GM19452 (cell line): ENCODE measurements around the gene TULP4.

Experiments
- ATAC-seq: cut with Tn5 transposase; IDR thresholded peaks from one replicate; pipeline ENCODE4 v1.9.1; 2021; ENCODE audit not compliant: unreplicated experiment

Gene TULP4

GRCh38 chr6:158356586-158357546, 44.6 kb downstream of the TULP4 start:
- ATAC-seq, result peak; percentile 5

DNA sequence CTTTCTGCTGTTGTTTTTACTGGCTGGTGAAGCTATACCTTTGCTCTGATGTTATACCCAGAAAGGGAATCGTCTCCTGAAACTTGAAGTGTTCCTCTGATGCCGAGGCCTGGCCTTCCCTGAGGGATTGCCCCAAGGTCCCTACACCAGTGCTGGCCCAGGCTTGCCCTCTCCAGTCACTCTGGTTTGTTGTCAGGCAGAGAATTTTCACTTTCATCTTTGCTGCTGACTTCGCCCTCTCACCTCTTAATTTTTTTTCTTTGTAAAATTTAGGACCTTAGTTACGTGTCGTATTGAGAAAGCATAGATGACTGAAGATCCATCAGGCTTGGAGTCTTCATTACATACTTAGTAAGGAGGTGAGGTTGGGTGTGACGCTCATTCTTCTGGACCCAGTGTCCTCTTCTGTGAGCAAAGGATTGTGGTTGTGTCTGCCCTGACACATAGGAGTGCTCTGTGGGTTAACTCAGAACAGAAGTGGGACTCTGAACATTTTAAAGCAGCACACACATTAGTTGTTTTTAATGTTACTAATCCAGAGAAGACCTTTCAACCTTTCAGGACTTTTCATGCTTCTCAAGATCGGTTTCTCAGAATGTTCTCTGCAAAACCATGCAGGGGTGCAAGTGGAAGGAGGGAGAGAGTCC, 45.4 kb downstream of the TULP4 start:
- peak; percentile 67 for ATAC-seq

- no peak for ATAC-seq
Observed at GRCh38 chr6:158358450-158359077, 46.3 kb downstream of the TULP4 start.

GRCh38 chr6:158361068-158361467, 48.8 kb downstream of the TULP4 start:
- no peak for ATAC-seq

DNA sequence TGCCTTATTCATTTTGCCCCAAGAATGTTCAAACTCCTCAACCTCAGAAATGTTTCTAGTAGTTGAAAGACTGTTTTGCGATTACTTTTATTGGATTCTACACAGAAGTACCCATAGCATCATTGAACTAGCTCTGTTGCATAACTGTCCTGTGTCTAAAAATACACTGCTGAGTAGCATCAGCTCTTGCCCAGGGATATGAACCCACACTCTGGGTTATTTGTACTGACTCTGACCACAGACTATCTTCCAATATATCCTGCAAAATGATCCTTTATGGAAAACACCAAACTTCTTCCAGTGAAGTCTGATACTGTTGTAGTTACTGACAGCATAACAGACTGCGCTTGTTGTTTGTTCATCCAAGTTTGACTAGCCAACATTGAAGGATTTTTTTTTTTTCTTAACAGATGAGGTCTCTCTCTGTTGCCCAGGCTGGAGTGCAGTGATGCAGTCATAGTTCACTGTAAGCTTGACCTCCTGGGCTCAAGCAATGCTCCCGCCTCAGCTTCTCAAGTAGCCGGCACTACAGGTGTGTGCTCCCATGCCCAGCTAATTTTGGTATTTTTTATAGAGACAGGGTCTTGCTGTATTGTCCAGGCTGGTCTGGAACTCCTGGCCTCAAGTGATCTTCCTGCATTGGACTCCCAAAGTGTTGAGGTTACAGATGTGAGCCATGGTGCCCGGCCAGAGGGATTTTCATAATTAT, 49.9 kb downstream of the TULP4 start:
- ATAC-seq, result no peak

DNA sequence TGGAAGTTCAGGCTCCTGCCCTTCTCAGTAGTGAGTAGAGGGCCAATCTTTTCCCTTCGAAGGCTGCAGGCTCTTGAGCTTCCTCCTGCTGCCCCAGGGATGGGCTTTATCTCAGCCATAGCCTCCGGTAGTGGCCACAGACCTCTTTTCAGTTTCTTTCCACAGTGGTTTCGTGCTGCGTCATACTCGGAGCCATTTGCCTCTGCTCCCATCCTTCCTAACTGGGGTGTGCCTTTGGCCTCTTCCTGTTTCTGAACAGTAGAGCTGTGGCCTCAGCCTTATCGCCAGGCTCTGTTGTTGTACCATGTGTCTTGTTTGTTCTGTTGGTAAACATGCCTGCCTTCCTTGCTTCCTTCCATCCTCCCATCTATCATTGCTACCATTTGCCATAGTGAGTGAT, 54.1 kb downstream of the TULP4 start:
- ATAC-seq, result no peak

- ATAC-seq, result no peak
Observed at GRCh38 chr6:158367816-158368215, 55.6 kb downstream of the TULP4 start.

GRCh38 chr6:158369241-158369640, 57.0 kb downstream of the TULP4 start:
- ATAC-seq, result no peak

DNA sequence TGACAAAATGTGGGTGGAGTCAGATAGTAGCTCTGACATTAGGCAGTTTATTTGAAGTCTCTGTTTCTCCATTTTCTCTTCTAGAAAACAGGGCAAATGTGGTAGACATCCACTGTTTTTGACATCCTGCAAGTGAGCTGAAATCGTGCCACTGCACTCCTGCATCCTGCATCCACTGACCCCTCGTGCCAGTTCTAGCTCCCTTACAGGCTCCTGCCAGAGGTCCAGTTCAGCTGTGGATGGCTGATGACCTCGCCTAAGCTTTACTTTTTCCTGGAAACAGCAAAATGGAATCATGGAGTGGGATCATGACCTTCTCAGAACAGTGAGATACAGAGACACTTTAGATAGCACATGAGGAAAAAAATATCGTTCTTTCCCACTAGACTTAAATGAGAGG, 58.5 kb downstream of the TULP4 start:
- ATAC-seq, result no peak

DNA sequence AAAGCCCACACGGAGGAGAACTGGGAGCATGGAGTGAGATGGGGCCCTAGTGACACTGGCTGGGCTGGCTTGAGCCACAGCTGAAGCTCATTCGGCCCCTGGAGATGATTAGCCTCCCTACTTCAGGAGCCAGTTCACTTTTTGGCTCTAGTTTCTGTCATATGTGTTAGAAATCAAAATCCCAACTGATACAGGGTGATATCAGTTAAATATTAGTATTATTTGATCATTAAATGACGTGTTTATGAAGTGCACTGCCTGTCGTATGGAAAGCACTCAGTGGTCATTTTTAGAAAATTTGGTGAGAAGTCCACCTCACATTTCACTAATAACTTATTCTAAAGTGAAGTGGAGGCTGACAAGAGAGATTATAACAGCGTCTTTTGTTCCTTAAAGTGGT, 59.0 kb downstream of the TULP4 start:
- no peak for ATAC-seq

DNA sequence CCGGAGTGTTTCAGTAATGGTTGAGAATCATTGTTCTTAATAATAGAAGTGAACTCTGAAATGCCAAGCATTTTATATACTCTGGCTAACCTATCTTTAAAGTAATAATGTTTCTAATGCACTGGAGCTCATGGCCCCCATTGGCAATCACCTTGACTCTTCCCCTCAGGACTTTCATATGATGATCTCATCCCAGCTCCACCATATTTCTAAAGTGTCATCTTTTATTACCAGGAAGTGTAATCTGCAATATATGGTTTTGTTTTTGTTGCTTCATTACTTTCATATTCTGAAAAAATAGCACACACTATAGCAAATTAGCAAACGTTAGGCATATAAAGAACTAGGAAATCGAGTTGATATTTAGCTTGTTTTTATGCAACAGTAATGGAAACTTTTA, 60.3 kb downstream of the TULP4 start:
- ATAC-seq, result no peak

DNA sequence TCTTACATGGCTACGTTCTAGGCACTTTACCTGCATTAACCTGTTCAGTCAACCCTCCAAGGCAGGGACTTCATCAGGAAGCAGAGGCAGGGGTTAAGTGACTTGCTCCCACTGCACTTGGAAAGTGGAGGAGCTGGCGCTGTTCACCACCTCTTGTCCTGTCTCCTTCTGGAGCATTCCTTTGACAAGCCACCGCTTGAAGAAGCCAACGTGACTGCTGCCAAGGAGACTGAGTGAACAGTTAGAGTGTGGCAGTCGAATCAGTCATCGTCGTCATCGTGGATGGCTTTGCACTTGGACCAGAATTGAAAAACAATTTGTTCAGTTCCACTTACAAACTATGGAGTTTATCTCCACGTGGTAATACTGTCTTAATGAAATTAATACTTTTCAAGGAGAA, 60.9 kb downstream of the TULP4 start:
- no peak for ATAC-seq

DNA sequence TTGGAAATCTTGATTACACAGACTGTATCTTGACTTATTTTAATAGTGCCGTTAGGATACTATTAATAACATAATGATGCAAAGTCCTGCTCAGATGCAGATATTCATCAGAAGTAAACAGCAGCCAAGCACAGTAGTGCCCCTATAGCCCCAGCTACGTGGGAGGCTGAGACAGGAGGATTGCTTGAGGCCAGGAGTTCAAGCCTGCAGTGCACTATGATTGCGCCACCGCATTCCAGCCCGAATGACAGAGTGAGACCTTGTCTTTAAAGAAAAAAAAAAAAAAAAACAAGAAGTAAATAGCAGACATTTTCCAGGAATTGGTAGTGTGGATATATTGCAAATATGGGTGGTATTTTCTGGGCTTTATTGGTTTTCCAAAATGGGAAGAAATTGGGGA, 61.8 kb downstream of the TULP4 start:
- ATAC-seq, result no peak

DNA sequence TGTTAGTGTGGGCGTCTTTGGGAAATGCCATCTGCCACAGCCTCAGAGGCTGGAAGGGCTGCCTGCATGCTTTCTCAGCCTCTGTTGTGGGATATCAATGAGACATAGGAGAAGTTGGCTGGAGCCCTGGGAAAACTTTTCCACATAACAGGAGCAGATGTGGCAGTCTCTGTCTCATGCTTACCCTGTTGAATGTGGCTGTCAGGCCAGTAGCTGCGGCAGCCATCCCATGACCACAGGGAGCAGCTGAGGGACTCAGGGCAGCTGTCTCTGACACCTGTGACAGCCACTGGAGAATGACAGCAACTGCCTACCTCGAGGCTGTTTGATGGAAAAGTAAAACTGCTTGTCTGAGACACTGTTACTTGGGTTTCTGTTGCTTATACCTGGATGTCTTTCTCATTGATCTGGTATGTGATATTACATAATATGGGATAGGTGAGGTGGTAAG, 64.4 kb downstream of the TULP4 start:
- no peak for ATAC-seq

GRCh38 chr6:158377860-158378259, 65.6 kb downstream of the TULP4 start:
- no peak for ATAC-seq

- no peak for ATAC-seq
Observed at GRCh38 chr6:158379336-158379735, 67.1 kb downstream of the TULP4 start.

DNA sequence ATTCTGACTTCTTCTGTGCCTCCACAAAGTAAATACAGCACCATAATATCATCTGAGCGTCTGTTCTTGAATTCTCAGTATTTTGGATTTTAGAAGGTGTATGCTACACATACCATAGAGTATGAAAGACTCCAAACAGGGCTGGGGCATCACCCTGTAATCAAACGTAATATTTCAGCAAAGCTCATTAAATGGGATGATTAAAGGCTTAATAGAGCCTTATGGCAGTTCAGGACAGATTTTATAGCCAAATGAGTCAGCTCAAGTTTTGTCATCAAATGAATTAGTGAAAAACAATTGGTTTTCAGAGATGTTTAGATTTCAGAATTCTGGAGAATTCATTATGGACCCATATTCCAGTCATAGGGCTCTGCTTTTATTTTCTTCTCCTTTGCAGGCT, 68.9 kb downstream of the TULP4 start:
- ATAC-seq, result no peak

GRCh38 chr6:158382491-158382890, 70.2 kb downstream of the TULP4 start:
- ATAC-seq, result no peak

DNA sequence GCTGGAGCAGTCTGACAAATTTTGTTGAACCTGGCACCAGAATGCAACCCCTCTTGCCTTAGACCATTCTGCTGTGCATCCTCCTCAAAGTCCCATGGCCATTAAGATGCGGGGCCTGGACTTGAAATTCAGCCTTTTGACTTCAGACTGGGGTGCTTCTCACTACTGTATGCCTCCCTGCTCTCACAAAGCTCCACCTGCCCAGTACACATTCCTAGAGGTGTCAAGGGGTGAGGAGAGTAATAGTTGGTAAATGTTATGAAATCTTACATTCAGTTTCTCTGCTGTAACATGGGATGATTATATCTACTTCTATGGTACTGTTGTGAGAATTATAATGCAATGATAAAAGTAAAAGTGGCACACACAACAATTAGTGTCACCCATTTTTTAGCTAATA, 70.8 kb downstream of the TULP4 start:
- ATAC-seq, result no peak

- ATAC-seq, result no peak
Observed at GRCh38 chr6:158383542-158383941, 71.3 kb downstream of the TULP4 start.

DNA sequence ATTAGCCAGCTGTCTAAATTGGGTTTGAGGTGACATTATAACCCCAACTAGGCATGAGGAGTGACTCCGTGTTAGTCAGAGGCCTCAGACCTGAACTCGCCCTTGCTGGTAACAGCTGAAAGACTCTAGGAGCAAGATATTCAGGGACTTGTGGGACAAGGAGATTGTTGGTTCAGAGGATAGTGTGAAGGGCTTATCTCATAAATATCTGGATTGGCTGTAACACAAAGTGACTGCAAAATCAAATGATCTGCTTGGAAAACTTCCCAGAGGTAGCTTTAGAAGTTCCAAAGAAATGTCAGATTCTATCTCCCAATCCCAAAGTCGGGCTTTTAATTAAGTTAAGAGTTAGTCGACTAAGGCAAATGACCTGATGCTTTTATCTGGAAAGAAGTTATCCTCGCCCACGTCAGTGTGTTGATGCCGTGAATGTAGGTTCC, 72.4 kb downstream of the TULP4 start:
- no peak for ATAC-seq
